Measurements from ENCODE around the gene JARID2.

DNA sequence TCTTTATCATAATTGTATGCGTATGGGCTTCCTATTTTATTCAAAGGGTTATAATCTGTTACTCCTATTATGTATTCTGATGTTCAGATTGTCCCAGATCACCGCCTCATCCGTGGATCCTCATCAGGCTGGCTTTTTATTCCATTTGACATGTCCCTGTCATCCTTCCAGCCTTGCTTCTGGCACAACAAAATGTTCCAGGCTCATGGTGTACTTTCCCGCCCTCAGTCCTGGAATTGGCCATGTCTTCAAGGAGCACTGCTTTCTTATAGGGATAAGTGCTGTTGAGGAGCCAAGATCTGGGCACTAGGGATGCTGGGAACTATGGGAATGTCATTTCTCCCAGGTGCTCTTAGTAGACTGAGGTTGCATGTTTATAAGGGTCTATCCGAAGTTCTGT is 207.8 kb downstream of the JARID2 start:
- TF ChIP-seq, protein P1, sequence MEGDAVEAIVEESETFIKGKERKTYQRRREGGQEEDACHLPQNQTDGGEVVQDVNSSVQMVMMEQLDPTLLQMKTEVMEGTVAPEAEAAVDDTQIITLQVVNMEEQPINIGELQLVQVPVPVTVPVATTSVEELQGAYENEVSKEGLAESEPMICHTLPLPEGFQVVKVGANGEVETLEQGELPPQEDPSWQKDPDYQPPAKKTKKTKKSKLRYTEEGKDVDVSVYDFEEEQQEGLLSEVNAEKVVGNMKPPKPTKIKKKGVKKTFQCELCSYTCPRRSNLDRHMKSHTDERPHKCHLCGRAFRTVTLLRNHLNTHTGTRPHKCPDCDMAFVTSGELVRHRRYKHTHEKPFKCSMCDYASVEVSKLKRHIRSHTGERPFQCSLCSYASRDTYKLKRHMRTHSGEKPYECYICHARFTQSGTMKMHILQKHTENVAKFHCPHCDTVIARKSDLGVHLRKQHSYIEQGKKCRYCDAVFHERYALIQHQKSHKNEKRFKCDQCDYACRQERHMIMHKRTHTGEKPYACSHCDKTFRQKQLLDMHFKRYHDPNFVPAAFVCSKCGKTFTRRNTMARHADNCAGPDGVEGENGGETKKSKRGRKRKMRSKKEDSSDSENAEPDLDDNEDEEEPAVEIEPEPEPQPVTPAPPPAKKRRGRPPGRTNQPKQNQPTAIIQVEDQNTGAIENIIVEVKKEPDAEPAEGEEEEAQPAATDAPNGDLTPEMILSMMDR (conservative IDR thresholded peaks at IDR 0.05; ENCODE audit: low read depth, low read length), result no peak
- TF ChIP-seq POLR2A (IDR thresholded peaks at IDR 0.05; ENCODE audit: low read depth, low read length) (no peak), MAFK (IDR thresholded peaks at IDR 0.05; ENCODE audit: low read depth, low read length) (no peak), MAZ (IDR thresholded peaks at IDR 0.05; ENCODE audit: borderline replicate concordance, low read depth, low read length) (no peak), MXI1 (IDR thresholded peaks at IDR 0.05; ENCODE audit: borderline replicate concordance, low read depth, low read length) (no peak), CEBPB (IDR thresholded peaks at IDR 0.05; ENCODE audit: low read depth, low read length) (no peak), BHLHE40 (IDR thresholded peaks at IDR 0.05; ENCODE audit: low read depth, low read length) (no peak), RAD21 (IDR thresholded peaks at IDR 0.05; ENCODE audit: low read length) (no peak)
